ENCODE measurements around the gene TLR7. TPM values are rescaled to one million over a fixed set of nuclear protein-coding genes. Genes with fewer than 3 reads are reported as not detected.

The TLR7 gene
- total and polyA plus RNA-seq, 2 of the 4 experiments (the other 2 are of a cell fraction) = not detected

GRCh38 chrX:12874581-12874980 is 7.7 kb downstream of the TLR7 start:
- Histone ChIP-seq H3K4me1 (ENCODE audit: control insufficient read depth, insufficient read depth, low read length) (no peaks in the 10 kb centered on the region), H3K27ac (ENCODE audit: insufficient read depth, low read length) (no peak overlapping the region), H2AK9ac (replicated peaks; ENCODE audit: low read depth, low read length, poor library complexity) (no peak overlapping the region), H3K79me1 (ENCODE audit: low read depth in 1 of 2, low read length in 2 of 2) (no peaks in the 10 kb centered on the region), H2BK120ac (ENCODE audit: low read depth, low read length) (no peak overlapping the region), H2AK5ac (ENCODE audit: low read depth, low read length) (no peak overlapping the region), H2BK20ac (ENCODE audit: low read depth, low read length) (no peak overlapping the region), H3K9me3 (ENCODE audit: control insufficient read depth, insufficient read depth, low read length) (no peaks in the 10 kb centered on the region), H2AFZ (replicated peaks; ENCODE audit: low read length, poor library complexity) (no peak overlapping the region), H3K18ac (ENCODE audit: low read depth, low read length) (no peak overlapping the region), H4K91ac (ENCODE audit: insufficient read depth, low read depth, low read length) (no peak overlapping the region), H3K36me3 (ENCODE audit: control insufficient read depth, insufficient read depth, low read length) (no peaks in the 10 kb centered on the region), H3K9ac (ENCODE audit: low read depth, low read length) (no peak overlapping the region), H2BK15ac (ENCODE audit: low read depth, low read length) (no peak overlapping the region), H3K4me3 (ENCODE audit: insufficient read depth, low read depth, low read length) (no peak overlapping the region), H3K23ac (ENCODE audit: low read depth, low read length) (no peak overlapping the region), H3K14ac (replicated peaks; ENCODE audit: low read depth, low read length) (no peak overlapping the region), H4K8ac (ENCODE audit: low read depth in 2 of 2, low read length in 2 of 2) (no peak overlapping the region), H3K27me3 (ENCODE audit: control insufficient read depth, insufficient read depth, low read length) (0 out of 2 replicates have a peak, but pooled peaks cover 2% of the 10 kb centered on the region), H4K20me1 (ENCODE audit: insufficient read depth, low read length) (no peaks in the 10 kb centered on the region), H3K56ac (ENCODE audit: extremely low read depth, insufficient read depth, low read length) (no peak overlapping the region), H3K4me2 (ENCODE audit: low read depth, low read length) (no peak overlapping the region), H3K4ac (ENCODE audit: low read depth, low read length) (no peak overlapping the region), H3K9me1 (ENCODE audit: insufficient read depth, low read length) (no peaks in the 10 kb centered on the region), H2BK5ac (ENCODE audit: low read depth, low read length, poor library complexity, severe bottlenecking) (no peak overlapping the region), H4K5ac (ENCODE audit: low read depth, low read length) (no peak overlapping the region)
- ChIA-PET POLR2A (ENCODE audit: unreplicated experiment) (no interaction called here), CTCF (no interaction called here)
- BruUV-seq (replicated peaks) = no TSS peak
- DNase-seq (no peak), ATAC-seq (ENCODE audit: low read depth) (no peak)
- in situ Hi-C loops (cut with MboI; ENCODE audit: low sequenced_read_pairs) (no loop called here), dilution Hi-C loops (cut with HindIII; ENCODE audit: low sequenced_read_pairs, unreplicated experiment) (no loop called here), intact Hi-C loops (cut with micrococcal nuclease) (no loop called here)
- no peak for TF ChIP-seq MXI1 (IDR thresholded peaks at IDR 0.05; ENCODE audit: borderline replicate concordance, low read depth, low read length)
- no peak for TF ChIP-seq NFE2L2 (IDR thresholded peaks at IDR 0.05; ENCODE audit: low read depth, low read length)
- TF ChIP-seq, protein P1, sequence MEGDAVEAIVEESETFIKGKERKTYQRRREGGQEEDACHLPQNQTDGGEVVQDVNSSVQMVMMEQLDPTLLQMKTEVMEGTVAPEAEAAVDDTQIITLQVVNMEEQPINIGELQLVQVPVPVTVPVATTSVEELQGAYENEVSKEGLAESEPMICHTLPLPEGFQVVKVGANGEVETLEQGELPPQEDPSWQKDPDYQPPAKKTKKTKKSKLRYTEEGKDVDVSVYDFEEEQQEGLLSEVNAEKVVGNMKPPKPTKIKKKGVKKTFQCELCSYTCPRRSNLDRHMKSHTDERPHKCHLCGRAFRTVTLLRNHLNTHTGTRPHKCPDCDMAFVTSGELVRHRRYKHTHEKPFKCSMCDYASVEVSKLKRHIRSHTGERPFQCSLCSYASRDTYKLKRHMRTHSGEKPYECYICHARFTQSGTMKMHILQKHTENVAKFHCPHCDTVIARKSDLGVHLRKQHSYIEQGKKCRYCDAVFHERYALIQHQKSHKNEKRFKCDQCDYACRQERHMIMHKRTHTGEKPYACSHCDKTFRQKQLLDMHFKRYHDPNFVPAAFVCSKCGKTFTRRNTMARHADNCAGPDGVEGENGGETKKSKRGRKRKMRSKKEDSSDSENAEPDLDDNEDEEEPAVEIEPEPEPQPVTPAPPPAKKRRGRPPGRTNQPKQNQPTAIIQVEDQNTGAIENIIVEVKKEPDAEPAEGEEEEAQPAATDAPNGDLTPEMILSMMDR (conservative IDR thresholded peaks at IDR 0.05; ENCODE audit: low read depth, low read length) = no peak
- TF ChIP-seq CHD1 (IDR thresholded peaks at IDR 0.05; ENCODE audit: low read depth, low read length) = no peak
- no peak for TF ChIP-seq MAZ (IDR thresholded peaks at IDR 0.05; ENCODE audit: borderline replicate concordance, low read depth, low read length)
- TF ChIP-seq BHLHE40 (IDR thresholded peaks at IDR 0.05; ENCODE audit: low read depth, low read length) = no peak
- TF ChIP-seq RFX5 (IDR thresholded peaks at IDR 0.05; ENCODE audit: low read depth, low read length) = no peak
- no peak for TF ChIP-seq MAFK (IDR thresholded peaks at IDR 0.05; ENCODE audit: low read depth, low read length)
- no peak for TF ChIP-seq POLR2A (IDR thresholded peaks at IDR 0.05; ENCODE audit: low read depth, low read length)
- TF ChIP-seq, protein P2, sequence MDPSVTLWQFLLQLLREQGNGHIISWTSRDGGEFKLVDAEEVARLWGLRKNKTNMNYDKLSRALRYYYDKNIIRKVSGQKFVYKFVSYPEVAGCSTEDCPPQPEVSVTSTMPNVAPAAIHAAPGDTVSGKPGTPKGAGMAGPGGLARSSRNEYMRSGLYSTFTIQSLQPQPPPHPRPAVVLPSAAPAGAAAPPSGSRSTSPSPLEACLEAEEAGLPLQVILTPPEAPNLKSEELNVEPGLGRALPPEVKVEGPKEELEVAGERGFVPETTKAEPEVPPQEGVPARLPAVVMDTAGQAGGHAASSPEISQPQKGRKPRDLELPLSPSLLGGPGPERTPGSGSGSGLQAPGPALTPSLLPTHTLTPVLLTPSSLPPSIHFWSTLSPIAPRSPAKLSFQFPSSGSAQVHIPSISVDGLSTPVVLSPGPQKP (IDR thresholded peaks at IDR 0.05; ENCODE audit: borderline replicate concordance, low read depth, low read length) = no peak
- TF ChIP-seq RCOR1 (IDR thresholded peaks at IDR 0.05; ENCODE audit: insufficient replicate concordance, low read length) = no peak
- no peak for TF ChIP-seq CEBPB (IDR thresholded peaks at IDR 0.05; ENCODE audit: low read depth, low read length)
- no peak for TF ChIP-seq RAD21 (IDR thresholded peaks at IDR 0.05; ENCODE audit: low read length)
- TF ChIP-seq USF2 (IDR thresholded peaks at IDR 0.05; ENCODE audit: low read depth, low read length) = no peak
- TF ChIP-seq SMC3 (IDR thresholded peaks at IDR 0.05; ENCODE audit: low read depth, low read length) = no peak
- no peak for TF ChIP-seq FOS (IDR thresholded peaks at IDR 0.05; ENCODE audit: low read depth, low read length)
- WGBS, 2 experiments (ENCODE audit: extremely low coverage in 2 of 2, insufficient read length in 1 of 2) = no CpG with 5 or more reads among the region's 4 CpGs
